Sigmoid colon (tissue), 7 donors: ENCODE measurements around the gene PRKAG2. TPM values are rescaled to one million over a fixed set of nuclear protein-coding genes. Genes with fewer than 3 reads are reported as not detected.

Source experiments
- DNase-seq: peaks from one replicate; pipeline ENCODE4 v3.0.0-alpha.2; 2019
- H3K27ac ChIP-seq, 4 donors: fragments of 200-600 bp; sonication (generic); one replicate each; pipeline ENCODE4 v1.5.1; 2016 to 2019; ENCODE audit warnings: mild to moderate bottlenecking in 1 of 4
- H3K27me3 ChIP-seq, 3 donors: fragments of 200-600 bp; sonication (generic); one replicate each; pipeline ENCODE4 v1.5.1; 2019; ENCODE audit warnings: mild to moderate bottlenecking in 1 of 3
- H3K36me3 ChIP-seq, 4 donors: fragments of 200-600 bp; sonication (generic); one replicate each; pipeline ENCODE4 v1.5.1; 2016 to 2019
- H3K4me1 ChIP-seq, 4 donors: fragments of 200-600 bp; sonication (generic); one replicate each; pipeline ENCODE4 v1.5.1; 2017 to 2019
- H3K4me3 ChIP-seq, 4 donors: fragments of 200-600 bp; sonication (generic); one replicate each; pipeline ENCODE4 v1.5.1; 2017 to 2019; ENCODE audit warnings: mild to moderate bottlenecking in 2 of 4, moderate library complexity in 1 of 4
- H3K9me3 ChIP-seq, 4 donors: fragments of 200-600 bp in 3 of 4; sonication (generic) in 3 of 4; one replicate each; pipeline versions ENCODE4 v1.5.1 to v1.6.1; 2013 to 2019
- EP300 ChIP-seq, 4 donors: sonication (generic); formaldehyde crosslinking; IDR thresholded peaks; one replicate each; pipeline ENCODE4 v1.6.1; 2017; ENCODE audit warnings: antibody characterized with exemption in 4 of 4
- POLR2A ChIP-seq, 2 donors: fragments of 450-650 bp; IDR thresholded peaks; one replicate each; pipeline ENCODE4 v1.6.1; 2016; ENCODE audit warnings: antibody characterized with exemption in 2 of 2, mild to moderate bottlenecking in 2 of 2, moderate library complexity in 2 of 2
- POLR2AphosphoS5 ChIP-seq, 4 donors: sonication (generic); formaldehyde crosslinking; IDR thresholded peaks; one replicate each; pipeline ENCODE4 v1.6.1; 2017; ENCODE audit warnings: antibody characterized with exemption in 4 of 4
- WGBS, 2 donors: extraction: QIAGEN DNeasy Blood & Tissue Kit; methylation state at CpG; one replicate each; pipeline ENCODE4 v1.1.7; 2013; 5-methylcytosine and 5-hydroxymethylcytosine counted together
- intact Hi-C: fragments of 100-400 bp; cut with DNase I; formaldehyde crosslinking; loops from one replicate; pipeline ENCODE4 v1.15.1; 2023
- polyA plus RNA-seq, 3 donors: library from polyadenylated mRNA; stranded (reverse); fragments of 200-250 nt; gene quantifications; one replicate each; pipeline ENCODE4 v1.2.3, GENCODE V29; 2013
- total RNA-seq, 4 donors: library from RNA; depleted of rRNA; stranded (reverse); fragments of >200 nt; gene quantifications; one replicate each; pipeline ENCODE4 v1.1.0, GENCODE V29; 2016
- TF ChIP-seq, protein P1 (sequence below), 4 experiments: fragments of 450-650 bp in 3 of 4; fragments of 200-600 bp in 1 of 4; IDR thresholded peaks; one replicate each; pipeline ENCODE4 v1.5.1; 2016 to 2019; ENCODE audit warnings: antibody characterized with exemption in 4 of 4, mild to moderate bottlenecking in 3 of 4, moderate library complexity in 2 of 4
- donor health status: healthy with polysubstance abuse.
- donor health status: Bipolar disorder and iron deficiency.
- donor health status: healthy.

The PRKAG2 gene
- total and polyA plus RNA-seq, 7 donors: 19.2 to 51.2 (median 37.1) TPM

DNA sequence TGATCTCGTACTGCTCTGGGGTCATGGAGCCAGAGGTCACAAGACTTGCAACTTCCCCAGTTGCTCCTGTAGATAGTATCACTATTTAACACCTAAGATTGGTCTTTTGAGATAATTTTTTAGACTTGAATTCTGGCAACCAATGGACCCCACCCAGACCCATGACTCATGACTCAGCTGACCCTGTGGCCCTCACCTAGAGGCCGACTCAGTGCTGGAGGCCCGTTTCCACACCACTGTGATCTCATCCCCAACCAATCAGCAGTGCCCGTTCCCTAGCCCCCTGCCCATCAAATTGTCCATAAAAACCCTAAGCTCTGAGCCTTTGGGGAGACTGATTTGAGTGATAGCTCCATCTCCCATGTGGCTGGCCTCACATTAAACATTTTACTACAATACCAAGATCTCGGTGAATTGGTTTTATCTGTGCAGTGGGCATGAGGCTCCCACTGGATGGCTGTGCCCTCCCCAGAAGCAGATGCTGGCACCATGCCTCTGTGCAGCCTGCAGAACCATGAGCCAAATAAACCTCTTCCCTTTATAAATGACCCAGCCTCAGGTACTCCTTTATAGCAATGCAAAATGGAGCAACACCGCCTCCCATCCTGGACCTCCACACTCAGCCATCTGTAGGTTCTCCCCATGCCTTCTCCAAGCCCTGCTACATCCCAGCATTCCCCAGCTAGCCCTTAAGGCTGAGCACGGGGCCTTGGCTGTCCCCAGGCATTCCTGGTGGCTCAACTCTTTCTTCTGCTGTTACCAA is 98.8 kb downstream of the PRKAG2 start:
- Histone ChIP-seq H3K4me3 (no peak overlapping the region), H3K27me3 (no peaks in the 10 kb centered on the region), H3K27ac (peak overlapping the region in 1 of 4 donors; percentile 35), H3K36me3 (no peaks in the 10 kb centered on the region), H3K9me3 (no peaks in the 10 kb centered on the region), H3K4me1 (peaks cover 0 to 22% (median 18%) of the 10 kb centered on the region in 4 donors)
- TF ChIP-seq POLR2AphosphoS5 (IDR thresholded peaks at IDR 0.05): no peak
- no peak for TF ChIP-seq EP300 (IDR thresholded peaks at IDR 0.05)
- no peak for TF ChIP-seq POLR2A (IDR thresholded peaks at IDR 0.05)
- TF ChIP-seq, protein P1, sequence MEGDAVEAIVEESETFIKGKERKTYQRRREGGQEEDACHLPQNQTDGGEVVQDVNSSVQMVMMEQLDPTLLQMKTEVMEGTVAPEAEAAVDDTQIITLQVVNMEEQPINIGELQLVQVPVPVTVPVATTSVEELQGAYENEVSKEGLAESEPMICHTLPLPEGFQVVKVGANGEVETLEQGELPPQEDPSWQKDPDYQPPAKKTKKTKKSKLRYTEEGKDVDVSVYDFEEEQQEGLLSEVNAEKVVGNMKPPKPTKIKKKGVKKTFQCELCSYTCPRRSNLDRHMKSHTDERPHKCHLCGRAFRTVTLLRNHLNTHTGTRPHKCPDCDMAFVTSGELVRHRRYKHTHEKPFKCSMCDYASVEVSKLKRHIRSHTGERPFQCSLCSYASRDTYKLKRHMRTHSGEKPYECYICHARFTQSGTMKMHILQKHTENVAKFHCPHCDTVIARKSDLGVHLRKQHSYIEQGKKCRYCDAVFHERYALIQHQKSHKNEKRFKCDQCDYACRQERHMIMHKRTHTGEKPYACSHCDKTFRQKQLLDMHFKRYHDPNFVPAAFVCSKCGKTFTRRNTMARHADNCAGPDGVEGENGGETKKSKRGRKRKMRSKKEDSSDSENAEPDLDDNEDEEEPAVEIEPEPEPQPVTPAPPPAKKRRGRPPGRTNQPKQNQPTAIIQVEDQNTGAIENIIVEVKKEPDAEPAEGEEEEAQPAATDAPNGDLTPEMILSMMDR (IDR thresholded peaks at IDR 0.05): no peak
- WGBS, 2 donors: 91 to 92% methylated on average over 7 of the region's 7 CpGs
- intact Hi-C loops: no loop called here
- DNase-seq: peak; percentile 59

DNA sequence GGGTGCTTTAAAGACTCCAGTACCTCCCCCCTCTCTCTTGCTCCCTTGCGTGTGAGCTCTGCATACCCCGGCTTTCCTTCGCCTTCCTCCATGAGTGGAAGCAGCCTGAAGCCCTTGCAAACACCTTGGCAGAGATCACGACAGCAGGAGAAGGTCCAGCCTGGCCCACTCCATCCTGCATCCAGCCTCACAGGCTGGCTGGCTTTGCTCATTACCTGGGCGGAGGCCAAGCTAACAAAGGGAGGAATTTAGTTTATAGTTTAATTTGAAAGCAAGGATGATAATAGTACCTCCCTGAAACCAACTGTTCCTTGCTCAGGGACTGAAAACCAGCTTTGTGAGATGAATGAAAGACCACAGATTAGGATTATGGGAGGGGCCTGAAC is 99.4 kb downstream of the PRKAG2 start:
- Histone ChIP-seq H3K27ac (peak overlapping the region in 1 of 4 donors; percentile 35), H3K4me1 (peaks cover 0 to 16% (median 13%) of the 10 kb centered on the region in 4 donors), H3K4me3 (no peak overlapping the region), H3K36me3 (no peaks in the 10 kb centered on the region), H3K27me3 (no peaks in the 10 kb centered on the region), H3K9me3 (no peaks in the 10 kb centered on the region)
- 88 to 93% methylated on average over 5 of the region's 5 CpGs for WGBS, 2 donors
- DNase-seq: peak; percentile 72
- TF ChIP-seq, protein P1 (IDR thresholded peaks at IDR 0.05): no peak
- no peak for TF ChIP-seq POLR2A (IDR thresholded peaks at IDR 0.05)
- no peak for TF ChIP-seq POLR2AphosphoS5 (IDR thresholded peaks at IDR 0.05)
- no peak for TF ChIP-seq EP300 (IDR thresholded peaks at IDR 0.05)
- intact Hi-C loops: no loop called here

DNA sequence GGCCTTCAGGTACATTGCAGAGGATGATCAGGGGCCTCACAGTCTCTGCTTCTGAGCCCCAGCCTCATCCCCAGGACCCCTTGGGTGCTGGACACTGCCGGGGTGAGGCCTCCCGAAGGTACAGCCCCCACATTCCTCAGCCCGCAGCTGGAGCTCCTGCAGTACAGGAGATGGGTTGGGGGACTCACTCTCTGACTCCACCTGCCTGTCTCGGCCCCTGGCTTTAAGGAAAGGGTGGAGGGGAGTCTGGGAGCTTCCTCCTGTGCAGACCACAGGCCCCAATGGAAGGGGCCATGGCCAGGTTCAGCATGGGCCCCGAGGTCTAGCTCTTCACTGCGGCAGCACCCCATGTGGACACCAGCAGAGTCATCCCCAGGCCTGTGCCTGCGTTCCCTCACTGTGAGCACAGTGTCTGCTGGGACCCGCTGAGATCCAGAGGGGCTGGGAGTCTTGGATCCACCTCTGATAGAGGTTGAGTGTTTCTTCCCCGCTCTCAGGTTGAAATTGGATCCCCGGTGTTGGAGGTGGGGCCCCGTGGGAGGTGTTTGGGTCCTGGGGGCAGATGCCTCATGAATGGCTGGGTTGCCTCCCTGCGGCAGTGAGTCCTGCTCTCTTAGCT is 99.9 kb downstream of the PRKAG2 start:
- Histone ChIP-seq H3K9me3 (no peaks in the 10 kb centered on the region), H3K27me3 (no peaks in the 10 kb centered on the region), H3K4me3 (no peak overlapping the region), H3K36me3 (no peaks in the 10 kb centered on the region), H3K27ac (peak overlapping the region in 1 of 4 donors; percentile 35), H3K4me1 (peaks cover 0 to 14% (median 11%) of the 10 kb centered on the region in 4 donors)
- DNase-seq: no peak
- 95 to 97% methylated on average over 12 of the region's 12 CpGs for WGBS, 2 donors
- TF ChIP-seq EP300 (IDR thresholded peaks at IDR 0.05): no peak
- no peak for TF ChIP-seq POLR2AphosphoS5 (IDR thresholded peaks at IDR 0.05)
- TF ChIP-seq, protein P1 (IDR thresholded peaks at IDR 0.05): no peak
- no peak for TF ChIP-seq POLR2A (IDR thresholded peaks at IDR 0.05)
- intact Hi-C loops: no loop called here

DNA sequence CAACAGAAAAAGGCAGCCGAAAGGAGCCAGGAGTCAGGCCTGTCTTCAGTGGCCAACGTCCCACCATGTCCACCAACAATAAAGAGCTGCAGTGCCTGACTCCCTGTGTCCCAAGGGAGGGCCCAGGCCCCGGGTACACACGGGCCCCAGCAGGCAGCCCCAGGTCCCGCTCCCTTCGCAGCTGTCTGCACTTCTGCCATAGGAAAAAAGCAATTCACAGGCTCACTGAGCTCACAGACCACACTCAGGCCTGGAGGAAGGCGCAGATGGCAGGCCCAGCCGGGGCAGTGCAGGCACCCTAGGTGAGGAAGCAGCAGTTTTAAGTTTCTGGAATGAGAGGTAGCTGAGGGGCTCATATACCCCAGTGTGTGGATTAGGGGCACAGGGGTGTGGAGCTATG is 100.5 kb downstream of the PRKAG2 start:
- 93 to 94% methylated on average over 8 of the region's 8 CpGs for whole genome bisulfite sequencing, 2 donors
- no peak overlapping the region for H3K27ac ChIP-seq
- peaks cover 0 to 14% (median 11%) of the 10 kb centered on the region in 4 donors for H3K4me1 ChIP-seq
- peak; percentile 38 for DNase-seq
- H3K4me3 ChIP-seq: no peak overlapping the region
- H3K36me3 ChIP-seq: no peaks in the 10 kb centered on the region
- intact Hi-C loops: no loop called here
- H3K9me3 ChIP-seq: no peaks in the 10 kb centered on the region
- TF ChIP-seq POLR2AphosphoS5 (IDR thresholded peaks at IDR 0.05) (no peak), POLR2A (IDR thresholded peaks at IDR 0.05) (no peak), EP300 (IDR thresholded peaks at IDR 0.05) (no peak)
- TF ChIP-seq, protein P1 (IDR thresholded peaks at IDR 0.05): no peak
- H3K27me3 ChIP-seq: no peaks in the 10 kb centered on the region
